CD14-positive monocyte (primary cell): Measurements from ENCODE around the gene IKBKE. TPM values are rescaled to one million over a fixed set of nuclear protein-coding genes. Genes with fewer than 3 reads are reported as not detected.

Source experiments
- DNase-seq, 3 donors: peaks; one replicate each; pipeline ENCODE4 v3.0.0-alpha.2; 2011 to 2022
- H2AFZ ChIP-seq: 2 replicates; pipeline ENCODE4 v1.6.0; 2012; ENCODE audit warnings: mild to moderate bottlenecking, low read depth, low read length, inconsistent platforms; ENCODE audit not compliant: insufficient read depth, poor library complexity, severe bottlenecking
- H3K27ac ChIP-seq, 2 donors: 1 replicate in 1 of 2; 2 replicates in 1 of 2; pipeline ENCODE4 v1.5.1; 2012 to 2013; ENCODE audit warnings: low read length in 2 of 2, control low read depth in 1 of 2, inconsistent platforms in 1 of 2, low read depth in 1 of 2, mild to moderate bottlenecking in 1 of 2
- H3K27me3 ChIP-seq, 2 donors: one replicate each; pipeline versions ENCODE4 v1.6.0 to v1.6.1; 2011 to 2013; ENCODE audit warnings: low read length in 2 of 2; ENCODE audit not compliant: control insufficient read depth in 2 of 2, insufficient read depth in 2 of 2
- H3K36me3 ChIP-seq, 2 donors: replicated peaks in 1 of 2; 1 replicate in 1 of 2; 2 replicates in 1 of 2; pipeline versions ENCODE4 v1.5.1 to v1.6.1; 2012 to 2013; ENCODE audit warnings: low read length in 2 of 2, control low read depth in 1 of 2, inconsistent platforms in 1 of 2, mild to moderate bottlenecking in 1 of 2; ENCODE audit not compliant: insufficient read depth in 2 of 2, control insufficient read depth in 1 of 2
- H3K4me1 ChIP-seq, 2 donors: 1 replicate in 1 of 2; 2 replicates in 1 of 2; pipeline versions ENCODE4 v1.5.1 to v1.6.1; 2012 to 2013; ENCODE audit warnings: low read length in 2 of 2, control low read depth in 1 of 2, inconsistent platforms in 1 of 2, mild to moderate bottlenecking in 1 of 2, moderate library complexity in 1 of 2; ENCODE audit not compliant: insufficient read depth in 2 of 2, control insufficient read depth in 1 of 2
- H3K4me2 ChIP-seq: replicated peaks from 2 replicates; pipeline ENCODE3; 2012; ENCODE audit warnings: low read length, moderate library complexity, mild to moderate bottlenecking; ENCODE audit not compliant: poor library complexity, severe bottlenecking; ENCODE audit errors: extremely low read depth
- H3K4me3 ChIP-seq, 3 experiments: fragments of 200-600 bp in 1 of 3; sonication (generic) in 1 of 3; replicated peaks in 1 of 3; 1 replicate in 2 of 3; 2 replicates in 1 of 3; pipeline ENCODE4 v1.5.1; 2011 to 2013; ENCODE audit warnings: low read length in 3 of 3, mild to moderate bottlenecking in 3 of 3, control low read depth in 2 of 3, low read depth in 2 of 3, inconsistent platforms in 1 of 3, moderate library complexity in 1 of 3
- H3K79me2 ChIP-seq: 2 replicates; pipeline ENCODE4 v1.6.0; 2012; ENCODE audit warnings: mild to moderate bottlenecking, control low read depth, inconsistent platforms, low read length, moderate library complexity; ENCODE audit not compliant: insufficient read depth
- H3K9ac ChIP-seq: 2 replicates; pipeline ENCODE4 v1.6.0; 2017; ENCODE audit warnings: low read length, mild to moderate bottlenecking; ENCODE audit not compliant: insufficient read depth, poor library complexity, severe bottlenecking
- H3K9me3 ChIP-seq, 2 donors: replicated peaks in 1 of 2; 1 replicate in 1 of 2; 2 replicates in 1 of 2; pipeline versions ENCODE4 v1.5.1 to v1.6.1; 2012 to 2013; ENCODE audit warnings: low read length in 2 of 2, control low read depth in 1 of 2; ENCODE audit not compliant: control insufficient read depth in 1 of 2, insufficient read depth in 1 of 2
- H4K20me1 ChIP-seq: 2 replicates; pipeline ENCODE4 v1.6.0; 2012; ENCODE audit warnings: mild to moderate bottlenecking, low read length, control low read depth, moderate library complexity; ENCODE audit not compliant: insufficient read depth
- H3K27ac Mint-ChIP-seq, 7 donors: one replicate each; pipeline ENCODE4 v1.8.0; 2020; ENCODE audit warnings: mild to moderate bottlenecking in 7 of 7, mixed read lengths in 7 of 7, moderate library complexity in 6 of 7, inconsistent platforms in 2 of 7
- H3K27me3 Mint-ChIP-seq, 3 donors: one replicate each; pipeline ENCODE4 v1.8.0; 2021 to 2022; ENCODE audit warnings: low read depth in 3 of 3, mild to moderate bottlenecking in 3 of 3, mixed read lengths in 3 of 3, moderate library complexity in 3 of 3, inconsistent platforms in 1 of 3
- H3K36me3 Mint-ChIP-seq, 2 donors: one replicate each; pipeline ENCODE4 v1.8.0; 2020; ENCODE audit warnings: mixed read lengths in 2 of 2, inconsistent platforms in 1 of 2, mild to moderate bottlenecking in 1 of 2
- H3K4me1 Mint-ChIP-seq: one replicate; pipeline ENCODE4 v1.8.0; 2020; ENCODE audit warnings: mild to moderate bottlenecking, mixed read lengths
- H3K4me3 Mint-ChIP-seq, 2 donors: one replicate each; pipeline ENCODE4 v1.8.0; 2020; ENCODE audit warnings: mild to moderate bottlenecking in 2 of 2, mixed read lengths in 2 of 2, moderate library complexity in 1 of 2
- H3K9me3 Mint-ChIP-seq, 7 donors: one replicate each; pipeline ENCODE4 v1.8.0; 2020 to 2022; ENCODE audit warnings: mixed read lengths in 7 of 7, mild to moderate bottlenecking in 6 of 7, moderate library complexity in 6 of 7, inconsistent platforms in 2 of 7
- WGBS: methylation state at CpG from one replicate; pipeline ENCODE4 v1.1.5; 2013; ENCODE audit warnings: missing lambda C conversion rate; ENCODE audit not compliant: insufficient coverage; 5-methylcytosine and 5-hydroxymethylcytosine counted together
- intact Hi-C, 2 donors: fragments of 100-400 bp; cut with micrococcal nuclease; formaldehyde crosslinking; loops; one replicate each; pipeline versions ENCODE4 v1.15.0 to v1.15.1; 2023
- polyA plus RNA-seq, 3 donors: library from polyadenylated mRNA; depleted of rRNA in 1 of 3; unstranded in 2 of 3; stranded (reverse) in 1 of 3; fragments of 300-500 nt in 2 of 3; fragments of >200 nt in 1 of 3; fragmentation: Illumina TruSeq in 2 of 3; gene quantifications; 1 replicate in 2 of 3; 2 replicates in 1 of 3; pipeline ENCODE4 v1.2.3, GENCODE V29; 2012 to 2021
- TF ChIP-seq, protein P1 (sequence below): fragments of 200-600 bp; IDR thresholded peaks from one replicate; pipeline ENCODE4 v1.8.0; 2022; ENCODE audit warnings: antibody characterized with exemption, mild to moderate bottlenecking

IKBKE gene
- polyA plus RNA-seq, 3 donors: 35.6 to 40.7 (median 37.6) TPM

DNA sequence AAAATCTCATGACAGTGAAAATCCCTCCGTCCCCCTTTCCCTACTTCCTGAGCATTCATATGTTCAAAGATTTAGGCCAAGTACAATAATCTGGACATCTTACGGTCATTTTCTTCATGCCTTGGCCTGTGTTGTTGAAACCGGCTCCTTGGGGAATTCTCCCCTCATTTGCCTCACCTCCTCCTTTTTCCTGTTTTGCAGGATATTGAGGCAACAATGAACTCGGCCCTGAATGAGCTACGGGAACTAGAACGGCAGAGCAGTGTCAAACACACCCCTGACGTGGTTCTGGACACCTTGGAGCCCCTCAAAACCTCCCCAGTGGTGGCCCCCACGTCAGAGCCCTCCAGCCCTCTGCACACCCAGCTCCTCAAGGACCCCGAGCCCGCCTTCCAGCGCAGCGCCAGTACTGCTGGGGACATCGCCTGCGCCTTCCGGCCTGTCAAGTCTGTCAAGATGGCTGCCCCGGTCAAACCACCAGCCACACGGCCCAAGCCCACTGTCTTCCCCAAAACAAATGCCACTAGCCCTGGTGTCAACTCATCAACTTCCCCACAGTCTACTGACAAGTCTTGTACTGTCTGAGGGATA lies 9.3 kb upstream of the IKBKE start:
- Mint-ChIP-seq H3K4me1 (peaks cover 51% of the 10 kb centered on the region), H3K36me3 (peaks cover 60 to 62% of the 10 kb centered on the region in 2 donors), H3K4me3 (no peak overlapping the region), H3K9me3 (peaks cover 0 to 2% (median 0%) of the 10 kb centered on the region in 7 donors), H3K27ac (peak overlapping the region in 5 of 7 donors; percentile 22 to 73 (median 54)), H3K27me3 (no peaks in the 10 kb centered on the region)
- no peak for DNase-seq
- 95% methylated on average over 16 of the region's 17 CpGs for WGBS
- peak overlapping the region in 1 of 2 donors; percentile 15 for H3K27ac ChIP-seq
- peaks cover 43 to 45% of the 10 kb centered on the region in 2 donors for H3K4me1 ChIP-seq
- H3K27me3 ChIP-seq: no peaks in the 10 kb centered on the region
- H3K79me2 ChIP-seq: no peaks in the 10 kb centered on the region
- H3K9me3 ChIP-seq: no peaks in the 10 kb centered on the region
- H4K20me1 ChIP-seq: peaks cover 4% of the 10 kb centered on the region
- no peak overlapping the region for H2AFZ ChIP-seq
- H3K9ac ChIP-seq: no peak overlapping the region
- TF ChIP-seq, protein P1, sequence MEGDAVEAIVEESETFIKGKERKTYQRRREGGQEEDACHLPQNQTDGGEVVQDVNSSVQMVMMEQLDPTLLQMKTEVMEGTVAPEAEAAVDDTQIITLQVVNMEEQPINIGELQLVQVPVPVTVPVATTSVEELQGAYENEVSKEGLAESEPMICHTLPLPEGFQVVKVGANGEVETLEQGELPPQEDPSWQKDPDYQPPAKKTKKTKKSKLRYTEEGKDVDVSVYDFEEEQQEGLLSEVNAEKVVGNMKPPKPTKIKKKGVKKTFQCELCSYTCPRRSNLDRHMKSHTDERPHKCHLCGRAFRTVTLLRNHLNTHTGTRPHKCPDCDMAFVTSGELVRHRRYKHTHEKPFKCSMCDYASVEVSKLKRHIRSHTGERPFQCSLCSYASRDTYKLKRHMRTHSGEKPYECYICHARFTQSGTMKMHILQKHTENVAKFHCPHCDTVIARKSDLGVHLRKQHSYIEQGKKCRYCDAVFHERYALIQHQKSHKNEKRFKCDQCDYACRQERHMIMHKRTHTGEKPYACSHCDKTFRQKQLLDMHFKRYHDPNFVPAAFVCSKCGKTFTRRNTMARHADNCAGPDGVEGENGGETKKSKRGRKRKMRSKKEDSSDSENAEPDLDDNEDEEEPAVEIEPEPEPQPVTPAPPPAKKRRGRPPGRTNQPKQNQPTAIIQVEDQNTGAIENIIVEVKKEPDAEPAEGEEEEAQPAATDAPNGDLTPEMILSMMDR: no peak
- H3K36me3 ChIP-seq: peaks cover 37 to 64% of the 10 kb centered on the region in 2 donors
- no peak overlapping the region for H3K4me3 ChIP-seq
- intact Hi-C loops: no loop called here
- H3K4me2 ChIP-seq: no peak overlapping the region

DNA sequence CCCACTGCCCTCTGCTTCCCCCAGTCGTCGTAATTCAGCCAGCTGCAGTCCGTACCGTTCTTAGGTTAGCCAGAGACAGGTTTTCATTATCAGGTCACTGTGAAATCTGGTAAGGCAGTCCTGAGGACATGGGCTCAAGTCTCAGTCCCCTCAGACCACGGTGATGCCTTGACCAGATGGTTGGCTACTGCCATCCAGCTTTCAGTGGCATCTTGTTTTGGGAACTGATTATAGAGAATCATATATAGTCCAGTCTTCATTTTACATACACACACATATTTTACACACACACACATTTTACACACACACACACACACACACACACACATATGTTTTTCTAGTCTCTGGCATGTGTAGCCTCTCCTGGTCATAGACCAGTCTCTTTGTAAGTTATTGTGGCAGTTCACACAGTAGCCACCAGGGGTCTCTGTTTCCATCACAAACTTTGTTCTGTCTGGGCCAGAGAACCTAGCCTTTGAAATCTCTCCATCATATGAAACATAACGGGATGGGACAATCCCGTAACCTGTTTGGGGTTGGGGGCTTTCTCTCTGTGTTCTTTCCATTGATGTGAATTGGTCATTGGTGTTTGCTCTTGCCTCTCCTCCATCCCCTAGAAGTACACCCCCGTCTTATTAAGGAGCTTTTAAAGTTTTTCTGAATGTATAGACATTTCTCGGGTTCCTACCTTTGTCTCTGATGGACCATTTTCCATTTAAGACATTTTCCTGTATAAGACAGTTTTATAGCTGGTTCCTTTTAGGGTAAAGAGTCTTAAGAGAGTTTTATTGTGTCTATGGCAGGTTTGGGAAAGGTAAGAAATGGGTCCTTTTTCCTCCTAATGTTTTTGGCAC lies 8.4 kb upstream of the IKBKE start:
- TF ChIP-seq, protein P1: peak; percentile 75
- Mint-ChIP-seq H3K36me3 (peaks cover 55 to 56% of the 10 kb centered on the region in 2 donors), H3K27me3 (no peaks in the 10 kb centered on the region), H3K27ac (peak overlapping the region in 6 of 7 donors; percentile 21 to 76 (median 56)), H3K4me3 (no peak overlapping the region), H3K9me3 (peaks cover 0 to 3% (median 0%) of the 10 kb centered on the region in 7 donors), H3K4me1 (peaks cover 53% of the 10 kb centered on the region)
- 71% methylated on average over 4 of the region's 9 CpGs for WGBS
- Histone ChIP-seq H4K20me1 (peaks cover 4% of the 10 kb centered on the region), H2AFZ (no peak overlapping the region), H3K9me3 (no peaks in the 10 kb centered on the region), H3K4me3 (no peak overlapping the region), H3K9ac (no peak overlapping the region), H3K79me2 (no peaks in the 10 kb centered on the region), H3K4me1 (peaks cover 48% of the 10 kb centered on the region in 2 donors), H3K27me3 (no peaks in the 10 kb centered on the region), H3K36me3 (peaks cover 37 to 56% of the 10 kb centered on the region in 2 donors), H3K4me2 (no peak overlapping the region), H3K27ac (peak overlapping the region in 1 of 2 donors; percentile 15)
- DNase-seq: peak; percentile 56 to 82 (median 65)
- intact Hi-C loops: no loop called here
